IPS DF 19.7 (cell line): ENCODE data around the gene DAGLA.

ENCODE experiments used
- DNase-seq: peaks from one replicate; pipeline ENCODE4 v3.0.0-alpha.2; 2013; ENCODE audit warnings: low read depth, low spot score

Gene DAGLA

DNA sequence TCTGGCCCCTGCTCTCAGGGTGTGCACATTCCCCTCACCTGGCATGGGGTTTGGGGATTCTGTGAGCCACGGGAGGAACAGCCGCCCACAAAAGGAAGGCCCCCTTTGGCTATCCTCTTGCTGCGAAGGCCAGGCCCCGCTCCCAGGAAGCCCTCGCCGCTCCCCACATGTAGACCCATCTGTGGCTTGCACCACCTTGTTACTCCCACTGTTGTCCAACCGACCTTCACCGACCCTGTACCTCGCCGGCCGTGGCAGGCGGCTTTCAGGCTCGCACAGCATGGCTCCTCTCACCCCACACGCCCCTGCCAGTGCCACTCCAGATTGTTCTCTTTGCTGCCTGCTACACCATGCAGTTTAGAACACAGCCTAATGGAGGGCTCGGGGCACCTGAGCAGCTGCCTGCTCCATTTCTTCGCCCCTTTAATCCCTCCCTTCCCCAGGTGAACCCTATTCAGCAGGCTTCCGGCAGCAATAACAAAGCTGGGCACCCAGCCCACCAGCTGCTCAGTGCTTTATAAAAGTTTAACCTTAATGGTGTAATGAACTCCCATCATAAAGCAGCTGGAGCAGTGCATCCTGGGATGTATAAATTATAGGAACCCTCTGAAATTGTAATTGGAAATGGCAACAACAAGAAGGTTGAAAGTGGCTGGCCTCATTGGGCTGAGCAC lies 10.7 kb downstream of the DAGLA start:
- no peak for DNase-seq

DNA sequence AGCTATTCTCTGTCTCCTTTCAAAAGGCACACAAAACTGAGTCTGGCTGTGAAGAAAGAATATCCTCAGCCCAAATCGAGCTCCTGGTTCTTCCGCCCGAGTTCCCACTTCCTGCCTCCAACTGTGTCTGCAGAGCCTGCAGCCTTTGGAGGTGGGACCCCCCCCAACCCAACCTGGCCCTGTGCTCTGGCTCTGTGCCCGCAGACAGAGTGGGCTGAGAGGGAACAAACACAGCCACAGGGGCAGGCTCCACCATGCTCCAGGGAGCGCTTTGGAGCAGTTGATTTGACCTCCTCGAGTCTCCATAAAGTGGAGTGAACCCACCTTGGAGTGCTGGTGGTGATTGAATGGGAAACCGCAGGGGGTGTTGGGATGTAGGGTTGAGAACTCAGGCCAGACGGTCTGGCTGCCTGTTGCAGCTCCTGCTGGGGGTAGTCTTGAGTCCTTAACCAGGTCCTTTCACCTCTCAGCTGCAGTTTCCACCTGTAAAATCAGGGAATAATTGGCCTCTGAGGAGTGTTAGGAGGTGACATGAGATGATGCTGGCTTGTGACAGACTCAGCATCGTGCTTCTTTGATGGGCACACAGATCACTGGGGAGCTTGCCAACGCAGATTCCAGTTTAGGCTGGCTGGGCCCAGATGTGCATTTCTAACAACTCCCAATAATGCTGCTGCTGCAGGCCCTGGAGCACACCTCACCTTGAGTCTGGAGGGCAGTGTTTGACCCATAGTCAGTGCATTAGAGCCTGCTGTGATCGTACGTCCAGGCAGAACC lies 11.4 kb downstream of the DAGLA start:
- no peak for DNase-seq

DNA sequence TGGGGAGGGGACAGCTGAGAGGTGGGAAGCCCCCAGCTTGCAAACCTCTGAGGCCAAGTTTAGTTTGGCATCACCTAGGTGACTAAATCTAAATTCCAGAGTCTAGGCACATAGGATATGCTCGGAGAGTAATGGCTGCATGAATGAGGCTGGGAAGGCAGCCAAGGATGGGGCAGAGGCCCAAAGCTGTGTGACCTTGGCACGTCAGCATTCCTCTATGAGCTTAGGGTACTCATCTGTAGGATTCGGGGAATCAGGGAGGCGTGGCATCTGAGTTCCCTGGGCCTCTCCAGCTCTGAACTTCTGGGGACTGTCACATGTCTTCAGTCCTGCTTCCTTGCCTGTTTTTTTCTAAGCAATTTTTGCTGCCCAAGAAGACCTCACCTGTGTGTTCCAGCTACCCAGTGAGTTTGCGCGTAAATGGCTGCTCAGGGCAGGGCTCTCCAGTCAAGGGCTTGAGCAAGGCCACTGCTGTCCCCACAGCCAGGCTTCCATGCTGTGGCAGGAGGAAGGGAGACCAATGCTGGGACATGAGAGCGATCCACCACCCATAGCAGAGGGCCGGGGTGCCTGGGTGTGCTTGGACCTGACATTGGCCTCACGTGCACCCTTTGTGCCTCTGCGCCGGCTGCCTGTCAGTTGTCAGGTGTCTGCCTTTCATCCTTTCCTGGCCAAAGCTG lies 13.9 kb downstream of the DAGLA start:
- no peak for DNase-seq

DNA sequence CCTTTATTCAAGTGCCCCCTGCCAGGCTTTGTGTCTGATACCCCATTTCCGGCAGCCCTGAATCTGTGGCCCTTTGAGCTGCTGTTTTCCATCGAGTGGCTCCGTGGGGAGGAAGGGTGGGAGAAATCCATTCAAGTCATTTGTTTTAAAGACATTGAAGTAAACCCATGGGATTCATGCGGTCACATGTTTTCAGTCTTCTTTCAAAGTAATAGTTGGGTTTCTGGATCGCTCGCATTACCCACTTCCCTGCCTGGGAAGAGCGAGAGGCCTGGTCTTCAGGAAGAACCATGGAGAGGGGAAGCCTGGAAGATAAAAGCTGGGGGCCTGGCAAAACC lies 14.4 kb downstream of the DAGLA start:
- DNase-seq = no peak

DNA sequence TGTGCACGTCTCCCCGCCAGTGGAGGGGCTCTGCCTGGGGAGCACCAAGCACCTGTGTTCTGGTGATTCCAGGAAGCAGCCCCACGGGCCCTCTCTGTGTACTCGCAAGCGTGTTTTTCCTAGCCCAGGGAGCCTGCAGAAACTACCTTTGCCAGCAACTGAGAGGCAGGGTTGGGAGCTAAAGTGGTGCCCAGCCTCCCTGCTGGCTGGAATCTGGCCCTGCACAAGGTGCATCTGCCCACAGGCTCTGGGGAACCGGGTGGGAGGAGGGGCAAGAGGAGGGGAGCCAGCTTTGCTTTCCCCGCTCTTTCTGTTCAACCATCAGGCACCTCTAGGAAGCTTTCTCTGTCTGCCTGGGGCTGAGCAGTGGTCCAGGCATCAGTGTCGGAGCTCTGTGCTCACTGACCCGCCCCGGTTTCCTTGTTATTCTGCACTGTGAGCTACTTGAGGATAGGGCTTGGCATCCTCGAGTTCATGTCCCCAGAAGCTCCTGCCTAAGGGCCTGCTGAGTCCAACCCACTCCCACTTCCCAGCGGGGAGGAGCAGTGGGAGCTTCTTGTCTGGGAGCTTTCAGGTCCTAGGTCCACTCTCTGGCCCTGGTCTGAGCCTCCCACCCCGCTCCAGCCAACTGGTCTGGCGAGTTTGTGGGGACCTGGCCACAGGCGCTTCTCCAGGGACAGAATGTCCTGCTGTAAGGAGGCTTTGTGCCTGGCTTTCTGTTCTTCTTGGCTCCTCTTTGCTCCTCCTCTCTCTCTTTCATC lies 14.9 kb downstream of the DAGLA start:
- no peak for DNase-seq

DNA sequence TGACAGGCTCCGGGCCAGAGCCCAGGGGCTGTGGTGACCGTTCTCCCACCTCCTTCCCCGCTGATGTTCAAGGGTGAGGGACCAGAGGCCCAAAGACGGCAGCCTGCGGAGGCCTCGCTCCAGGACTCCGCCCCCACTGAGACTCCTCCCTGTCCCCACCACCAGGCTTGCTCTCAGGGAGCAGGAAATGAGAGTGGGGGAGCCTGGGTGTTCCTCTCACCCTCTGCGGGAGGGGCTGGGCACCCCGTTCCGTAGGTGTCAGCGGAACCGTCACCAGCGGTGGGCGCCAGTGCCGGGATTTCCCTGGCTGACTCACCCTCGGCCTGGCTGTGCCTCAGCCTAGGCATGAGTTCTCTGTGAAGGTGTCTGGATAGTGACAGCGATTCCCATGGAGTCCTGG lies 15.7 kb downstream of the DAGLA start:
- DNase-seq = no peak

DNA sequence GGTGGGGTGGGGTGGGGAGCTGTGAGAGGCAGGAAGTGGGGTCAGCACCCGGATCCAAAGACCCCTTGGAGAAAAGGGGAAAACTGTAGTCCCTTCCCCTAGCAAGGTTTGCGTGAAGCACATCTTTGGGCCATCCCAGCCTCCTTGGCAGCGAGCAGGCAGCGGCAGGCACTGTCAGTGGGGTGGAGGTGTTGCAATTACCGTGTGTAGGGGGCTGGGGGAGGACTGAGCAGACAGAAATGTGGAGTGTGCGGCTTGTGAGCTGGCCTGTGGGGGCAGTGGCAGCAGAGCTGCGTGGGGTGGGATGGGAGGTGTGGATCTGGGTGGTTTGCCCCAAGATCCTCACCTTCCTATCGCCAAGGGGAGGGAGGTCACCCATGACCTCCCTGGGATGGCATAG lies 16.4 kb downstream of the DAGLA start:
- DNase-seq = no peak

DNA sequence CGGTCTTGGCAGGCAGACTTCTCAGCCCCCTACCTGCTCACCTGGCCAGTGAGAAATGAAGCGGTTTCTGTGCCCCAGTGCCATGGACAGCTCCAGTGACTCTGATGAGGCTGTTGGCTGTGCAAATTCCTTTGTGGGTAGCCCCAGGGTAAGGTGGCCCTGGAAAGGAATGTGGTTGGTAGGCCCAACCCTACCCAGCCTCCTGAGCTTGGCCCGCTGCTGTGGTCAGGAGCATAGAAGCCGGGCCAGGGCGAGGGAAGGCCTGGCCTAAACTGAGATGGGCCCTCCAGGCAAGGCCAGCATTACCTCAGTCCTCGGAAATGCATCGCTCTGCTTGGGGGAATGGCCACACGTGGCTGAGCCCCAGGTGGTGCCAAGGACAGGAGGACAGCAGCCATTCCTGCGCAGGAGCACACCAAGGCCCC lies 16.9 kb downstream of the DAGLA start:
- DNase-seq = no peak

DNA sequence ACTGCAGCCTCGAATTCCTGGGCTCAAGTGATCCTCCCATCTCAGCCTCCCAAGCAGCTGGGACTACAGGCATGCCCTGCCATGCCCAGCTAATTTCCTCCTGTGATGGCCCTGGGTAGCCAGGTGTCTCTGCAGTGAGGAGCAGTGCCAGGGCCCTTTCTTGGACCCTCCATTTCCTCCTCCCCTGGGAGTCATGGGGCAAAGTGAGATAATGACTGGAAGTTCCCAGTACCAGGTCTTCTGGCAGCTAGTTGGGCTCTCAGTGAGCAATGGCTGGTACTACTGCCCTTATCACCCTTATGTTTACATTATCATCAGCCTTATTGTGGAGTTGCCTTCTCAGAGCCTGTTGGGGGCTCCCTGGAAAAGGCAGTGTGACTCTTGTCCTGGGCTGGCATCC lies 17.6 kb downstream of the DAGLA start:
- DNase-seq = no peak

DNA sequence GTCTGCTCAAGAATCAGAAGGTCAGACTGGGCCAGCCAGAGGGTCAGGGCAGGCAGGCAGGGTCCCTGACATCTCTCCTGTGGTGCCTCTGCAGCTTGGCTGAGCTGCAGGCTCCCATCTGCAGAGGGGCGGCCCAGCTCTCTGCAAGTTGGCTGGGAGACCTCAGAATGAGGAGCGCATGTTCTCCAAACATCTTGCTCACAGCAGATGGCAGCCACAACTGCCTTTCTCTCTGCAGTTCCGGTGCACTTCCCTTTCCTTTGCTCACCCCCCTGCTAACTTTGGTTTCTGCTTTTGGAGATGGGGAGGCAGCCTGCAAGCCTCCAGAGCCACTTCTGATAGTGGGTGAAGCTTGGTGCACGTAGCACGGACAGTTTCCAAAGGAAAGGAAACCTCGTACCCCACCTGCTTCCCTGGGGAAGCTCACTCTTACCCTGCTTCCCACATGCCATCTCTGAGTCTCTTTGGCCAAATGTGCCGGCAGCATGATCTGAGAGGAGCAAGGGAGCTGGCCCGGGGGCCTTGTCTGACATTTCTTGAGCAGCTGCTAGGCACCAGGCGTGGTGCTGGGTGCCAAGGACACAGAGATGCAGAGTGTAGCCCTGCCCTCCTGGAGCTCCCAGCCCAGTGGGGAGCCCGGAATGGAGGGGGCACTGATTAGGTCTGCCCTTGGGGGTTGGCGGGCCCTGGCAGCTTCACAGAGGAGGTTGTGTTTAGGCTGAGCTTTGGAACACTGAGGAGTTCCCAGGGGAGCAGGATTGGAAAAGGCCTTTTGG lies 18.2 kb downstream of the DAGLA start:
- no peak for DNase-seq

DNA sequence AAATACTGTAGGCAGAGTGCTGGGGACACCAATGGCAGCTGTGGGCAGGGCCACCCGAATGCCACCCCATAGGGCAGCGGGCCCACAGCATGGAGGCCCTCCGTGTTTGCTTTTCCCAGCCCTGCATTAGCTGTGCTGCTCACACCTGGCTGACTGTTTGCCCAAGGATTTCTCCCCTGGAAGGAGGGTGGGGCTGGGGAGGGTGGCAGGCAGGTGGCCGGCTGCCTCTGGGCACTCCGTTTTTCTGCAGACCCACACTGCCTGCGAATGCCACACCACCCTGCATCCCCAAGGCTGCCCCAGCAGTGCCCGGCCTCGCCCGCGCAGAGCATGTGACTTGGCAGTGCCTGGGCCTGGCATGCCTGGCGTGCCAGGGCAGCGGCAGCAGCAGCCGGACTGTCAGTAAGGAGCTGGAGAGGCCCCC lies 19.6 kb downstream of the DAGLA start:
- DNase-seq = no peak

DNA sequence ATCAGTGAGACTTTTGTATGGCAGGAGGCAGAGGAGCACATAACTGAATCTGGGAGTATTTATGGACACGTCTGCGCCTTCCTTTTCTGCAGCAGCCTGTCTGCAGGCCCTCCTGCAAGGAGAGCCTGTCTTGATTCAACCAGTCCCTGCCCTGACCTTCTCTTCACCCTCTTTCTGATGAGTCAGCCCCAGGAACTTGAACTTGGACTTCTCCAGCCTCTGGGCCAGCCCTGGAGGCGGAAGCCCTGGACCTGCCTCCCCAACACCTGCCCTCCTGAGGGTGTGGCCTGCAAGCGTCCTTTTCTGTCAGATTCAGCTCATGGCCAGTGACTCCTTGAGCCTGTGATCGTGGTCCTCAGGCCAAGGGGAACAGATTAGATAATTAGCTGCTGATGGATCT lies 20.0 kb downstream of the DAGLA start:
- DNase-seq = no peak

DNA sequence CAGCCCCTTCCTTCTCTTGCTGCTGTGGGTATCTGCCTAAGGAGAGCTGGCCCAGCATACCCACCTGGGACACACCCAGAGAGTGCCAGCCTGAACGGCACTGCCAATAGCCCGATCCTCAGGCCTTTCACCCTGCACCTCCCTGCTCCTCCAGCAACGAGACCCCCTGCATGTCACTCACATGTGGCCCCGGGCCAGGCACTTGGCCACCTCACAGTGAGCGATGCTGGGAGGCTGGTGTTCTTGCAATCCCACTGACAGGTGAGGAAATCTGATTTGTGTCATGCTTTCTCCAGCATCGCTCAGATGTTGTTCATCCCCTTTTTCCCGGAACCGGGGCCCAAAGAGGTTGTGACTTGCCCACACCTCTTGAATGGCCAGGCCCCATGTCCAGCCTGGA lies 20.5 kb downstream of the DAGLA start:
- no peak for DNase-seq

DNA sequence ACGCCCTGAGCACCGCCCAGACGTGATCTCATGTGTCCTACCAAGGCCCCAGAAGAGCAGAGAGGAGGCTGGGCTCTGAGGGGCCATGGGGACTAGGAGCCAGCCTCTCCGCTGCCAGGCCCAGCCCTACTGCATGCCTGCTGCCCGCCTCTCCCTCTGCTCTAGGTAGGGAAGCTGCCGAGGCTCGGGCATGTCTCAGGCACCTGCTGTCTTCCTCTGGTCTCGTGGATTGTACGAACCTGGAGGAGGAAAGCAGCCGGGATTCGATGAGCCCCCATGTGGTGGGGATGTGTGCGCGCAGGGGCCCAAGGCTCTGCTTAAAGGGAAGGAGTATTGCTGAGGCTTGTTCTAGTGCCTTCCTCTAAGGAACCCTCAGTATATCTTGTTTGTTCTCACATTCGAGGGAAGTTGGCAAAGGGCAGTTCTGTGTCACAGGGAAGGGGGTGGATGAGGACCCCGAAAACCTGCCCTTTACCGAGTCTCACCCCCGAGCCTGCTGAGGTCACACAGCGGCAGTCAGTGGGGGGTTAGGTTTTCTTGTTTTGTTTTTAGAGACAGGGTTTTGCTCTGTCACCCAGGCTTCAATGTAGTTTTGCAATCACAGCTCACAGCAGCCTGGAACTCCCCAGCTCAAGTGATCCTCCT lies 21.2 kb downstream of the DAGLA start:
- DNase-seq = no peak

DNA sequence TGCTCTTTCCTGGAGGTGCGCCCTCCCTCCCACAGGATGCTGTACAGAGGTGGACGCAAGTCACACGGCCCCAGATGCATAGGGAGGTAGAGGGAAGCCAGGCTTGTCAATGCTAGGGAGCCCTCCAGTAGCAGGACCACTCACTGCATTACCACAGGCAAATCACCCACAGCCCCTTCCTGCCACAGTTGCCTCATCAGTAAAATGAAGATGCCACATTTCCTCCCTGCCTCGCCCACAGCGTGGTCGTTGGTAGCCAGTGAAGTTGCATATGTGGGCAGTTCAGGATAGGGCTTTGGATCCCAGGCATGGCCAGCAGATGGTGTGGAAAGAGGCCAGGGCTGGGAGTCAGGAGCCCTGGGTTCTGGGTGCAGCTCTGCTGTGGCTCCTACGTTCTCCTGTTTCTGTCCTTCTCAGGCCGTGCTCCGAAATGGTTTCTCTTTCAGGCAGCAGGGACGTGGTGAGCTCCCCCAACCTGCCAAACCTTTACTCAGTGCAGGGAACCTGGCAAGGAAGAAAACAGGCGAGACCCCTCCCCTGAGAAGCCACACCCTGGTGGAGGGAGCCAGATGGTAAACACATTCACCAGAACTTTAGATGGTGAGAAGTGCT lies 22.6 kb downstream of the DAGLA start:
- DNase-seq = no peak

DNA sequence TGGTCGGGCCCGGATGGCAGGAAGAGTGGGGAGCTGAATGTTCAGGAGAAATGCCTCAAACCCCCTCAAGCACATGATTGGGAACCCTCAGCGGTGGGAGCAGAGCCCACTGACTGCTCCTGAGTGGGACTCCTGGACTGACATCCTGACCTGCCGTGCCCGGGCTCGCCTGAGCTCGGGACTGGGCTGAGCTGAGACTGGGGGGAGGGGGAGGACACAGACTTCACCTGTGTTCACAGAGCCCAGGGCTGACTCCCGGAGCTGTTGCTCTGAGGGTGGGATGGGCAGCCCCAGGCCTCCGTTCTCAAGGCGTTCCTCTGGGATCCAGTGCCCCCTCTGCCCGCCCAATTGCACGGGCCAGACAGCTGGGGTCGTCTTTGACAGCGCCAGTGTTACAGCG lies 24.6 kb downstream of the DAGLA start:
- no peak for DNase-seq

DNA sequence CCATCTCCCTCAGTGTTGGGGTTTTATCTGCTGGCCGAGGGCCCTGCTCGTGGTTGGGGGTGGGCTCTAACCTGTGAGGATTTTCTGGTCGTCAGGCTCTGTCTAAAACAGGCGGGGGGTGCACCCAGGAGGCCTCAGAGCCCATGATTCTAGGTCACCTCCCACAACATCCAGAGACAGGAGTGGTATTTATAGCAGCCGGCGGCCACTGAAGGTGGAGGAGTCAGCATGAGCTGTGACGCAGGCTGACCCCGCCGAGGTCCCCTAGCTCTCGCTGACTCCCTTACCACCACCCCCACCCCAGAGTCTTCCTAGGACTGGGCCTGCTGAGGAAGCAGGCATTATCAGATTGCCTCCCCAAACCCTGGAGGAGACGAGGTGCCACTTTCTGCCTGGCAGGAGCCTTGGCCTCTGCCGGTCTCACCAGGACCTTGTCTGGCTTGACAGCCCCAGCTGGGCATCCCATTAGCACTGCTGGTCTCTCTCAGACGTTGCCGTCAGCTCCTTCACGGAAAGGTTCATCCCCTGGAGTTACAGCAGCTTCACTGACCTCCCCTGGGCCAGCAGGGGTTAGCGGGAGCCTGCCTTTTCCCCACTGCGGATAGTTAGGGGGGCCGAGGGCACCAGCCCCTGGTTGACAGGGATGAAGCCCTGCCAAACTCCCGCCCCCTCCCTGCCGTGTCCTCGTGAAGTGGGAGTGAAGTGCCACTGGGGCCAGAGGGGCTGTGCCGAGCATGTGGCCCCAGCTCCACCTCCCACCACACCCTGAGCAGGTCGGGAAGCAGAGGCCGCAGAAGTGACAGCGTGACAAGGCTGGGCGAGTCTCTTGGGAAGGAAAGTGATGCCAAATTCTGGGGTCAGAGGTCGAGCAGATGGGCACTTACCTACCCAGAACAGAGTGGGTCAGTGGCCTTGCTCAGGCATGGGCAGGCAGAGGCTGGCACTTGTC lies 26.5 kb downstream of the DAGLA start:
- DNase-seq = no peak

DNA sequence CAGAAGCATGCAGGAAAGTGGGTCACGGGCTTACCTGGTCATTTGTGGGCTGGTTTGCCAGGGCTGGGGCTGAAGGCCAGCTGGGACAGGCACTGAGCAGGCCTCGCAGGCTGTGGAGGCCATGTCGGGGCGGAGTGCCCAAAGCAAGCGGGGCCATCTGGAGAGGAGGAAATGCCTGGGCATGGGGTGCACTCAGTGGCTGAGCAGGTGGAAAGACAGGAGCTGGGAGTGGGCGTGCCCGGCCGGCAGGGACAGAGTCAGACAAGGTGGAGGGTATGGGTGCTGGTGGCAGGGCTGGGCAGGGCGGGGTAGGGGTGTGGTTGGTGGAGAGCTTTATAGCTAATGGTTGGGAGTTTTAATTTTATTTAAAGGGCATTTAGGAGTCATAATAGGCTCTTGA lies 27.4 kb downstream of the DAGLA start:
- DNase-seq = no peak

DNA sequence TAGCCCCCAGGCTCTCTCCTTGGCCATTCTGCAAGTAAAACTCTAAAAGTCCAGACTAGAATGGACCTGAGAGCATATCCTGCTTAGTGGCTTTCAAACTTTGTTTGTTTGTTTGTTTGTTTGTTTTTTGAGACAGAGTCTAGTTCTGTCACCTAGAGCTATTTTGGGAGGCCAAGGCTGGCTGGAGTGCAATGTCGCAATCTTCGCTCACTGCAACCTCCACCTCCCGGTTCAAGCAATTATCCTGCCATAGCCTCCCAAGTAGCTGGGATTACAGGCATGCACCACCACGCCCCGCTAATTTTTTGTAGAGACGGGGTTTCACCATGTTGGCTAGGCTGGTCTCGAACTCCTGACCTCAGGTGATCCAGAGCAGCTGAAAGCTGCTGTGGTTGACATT lies 28.9 kb downstream of the DAGLA start:
- no peak for DNase-seq
